HCT116 (cell line): Measurements from ENCODE around the gene NUDT4B. TPM values are rescaled to one million over a fixed set of nuclear protein-coding genes. Genes with fewer than 3 reads are reported as not detected.
A peak's percentile ranks its signal among the peaks of the same experiment; 100 is the strongest.
"Not testable (repeated sequence)": the region's sequence is repeated elsewhere in the genome, so short reads cannot be mapped to it uniquely, and the experiment has no call there.

Experiments used
- ATAC-seq: fragments of 200-7000 bp; cut with Tn5 transposase; 2 replicates; pipeline ENCODE4 v1.9.1; 2020; ENCODE audit warnings: mild to moderate bottlenecking, moderate library complexity
- Bru-seq: library from RNA; stranded (reverse); fragments of 400-500 nt; gene quantifications from one replicate; lab custom pipeline; 2021; lab: Mats Ljungman, UMichigan
- BruChase-seq, 2 experiments: library from RNA; stranded (reverse); fragments of 400-500 nt; gene quantifications; one replicate each; lab custom pipeline; 2021; lab: Mats Ljungman, UMichigan
- BruUV-seq: library from RNA; stranded (reverse); fragments of 400-500 nt; replicated peaks from 2 replicates; lab custom pipeline; 2021; lab: Mats Ljungman, UMichigan
- CTCF ChIA-PET: fragments of 300-600 bp; sonication (Branson Sonifier 250); formaldehyde crosslinking; loops from one replicate; lab custom pipeline; 2021; ENCODE audit warnings: antibody characterized with exemption; lab: Charles Lee
- POLR2A ChIA-PET: fragments of 300-600, 350-600 bp; sonication (Branson Sonifier 250); formaldehyde crosslinking; loops from one replicate; lab custom pipeline; 2021; ENCODE audit warnings: antibody characterized with exemption; lab: Charles Lee
- RAD21 ChIA-PET, 2 experiments: fragments of 300-600 bp; sonication (Branson Sonifier 250); formaldehyde crosslinking; loops; one replicate each; lab custom pipeline; 2023; ENCODE audit warnings: low total read pairs in 2 of 2; ENCODE audit not compliant: uncharacterized antibody in 2 of 2, unreplicated experiment in 2 of 2, low non-redundant PET in 1 of 2; lab: Charles Lee
- DNase-seq: peaks from one replicate; pipeline ENCODE4 v3.0.0-alpha.2; 2010; ENCODE audit warnings: low read depth, low spot score
- H2AFZ ChIP-seq: fragments of 200-600 bp; shearing (Covaris generic), sonication (generic); 2 replicates; pipeline ENCODE4 v1.6.1; 2017; ENCODE audit warnings: low read depth, mixed run types, mixed read lengths, antibody characterized with exemption, low read length; ENCODE audit not compliant: poor library complexity, severe bottlenecking
- H3K27ac ChIP-seq: 2 replicates; pipeline ENCODE4 v1.5.1; 2012; ENCODE audit warnings: low read depth, low read length
- H3K27me3 ChIP-seq: fragments of 200-600 bp; sonication (generic); 2 replicates; pipeline ENCODE4 v1.6.1; 2016; ENCODE audit warnings: mixed run types, low read length, mixed read lengths; ENCODE audit not compliant: insufficient read depth
- H3K36me3 ChIP-seq, 2 experiments: fragments of 200-500 bp in 1 of 2; fragments of 200-600 bp in 1 of 2; sonication (Bioruptor generic) in 1 of 2; sonication (generic) in 1 of 2; 2 replicates each; pipeline versions ENCODE4 v1.5.1 to v1.6.1; 2014 to 2016; ENCODE audit warnings: low read length in 2 of 2, inconsistent platforms in 1 of 2, mixed read lengths in 1 of 2, mixed run types in 1 of 2; ENCODE audit not compliant: insufficient read depth in 2 of 2, control insufficient read depth in 1 of 2
- H3K4me1 ChIP-seq, 2 experiments: fragments of 200-600 bp in 1 of 2; sonication (generic) in 1 of 2; 2 replicates each; pipeline versions ENCODE4 v1.5.1 to v1.6.1; 2012 to 2017; ENCODE audit warnings: low read length in 2 of 2, inconsistent platforms in 1 of 2, mild to moderate bottlenecking in 1 of 2, mixed read lengths in 1 of 2, mixed run types in 1 of 2, moderate library complexity in 1 of 2; ENCODE audit not compliant: insufficient read depth in 2 of 2, control insufficient read depth in 1 of 2
- H3K4me2 ChIP-seq: fragments of 200-600 bp; sonication (generic); 2 replicates; pipeline ENCODE4 v1.6.1; 2017; ENCODE audit warnings: mixed run types, low read length, mixed read lengths
- H3K4me3 ChIP-seq, 2 experiments: fragments of 200-600 bp in 1 of 2; sonication (generic) in 1 of 2; replicated peaks in 1 of 2; 2 replicates each; pipeline ENCODE4 v1.5.1; 2011 to 2016; ENCODE audit warnings: low read length in 2 of 2, control low read depth in 1 of 2, low read depth in 1 of 2, mild to moderate bottlenecking in 1 of 2, mixed read lengths in 1 of 2, mixed run types in 1 of 2
- H3K79me2 ChIP-seq: fragments of 200-600 bp; sonication (generic); 2 replicates; pipeline ENCODE4 v1.6.1; 2017; ENCODE audit warnings: mild to moderate bottlenecking, mixed run types, low read length, moderate library complexity, mixed read lengths; ENCODE audit not compliant: insufficient read depth
- H3K9ac ChIP-seq: fragments of 200-600 bp; sonication (generic); 2 replicates; pipeline ENCODE4 v1.6.1; 2016; ENCODE audit warnings: low read length, mixed read lengths
- H3K9me2 ChIP-seq: fragments of 200-600 bp; sonication (generic), shearing (Covaris generic); 2 replicates; pipeline ENCODE4 v1.6.1; 2017; ENCODE audit warnings: mixed run types, mild to moderate bottlenecking, moderate library complexity; ENCODE audit not compliant: insufficient read depth
- H3K9me3 ChIP-seq, 2 experiments: fragments of 200-500 bp in 1 of 2; fragments of 200-600 bp in 1 of 2; sonication (Bioruptor generic) in 1 of 2; sonication (generic) in 1 of 2; 2 replicates each; pipeline ENCODE4 v1.6.1; 2014 to 2017; ENCODE audit warnings: low read length in 2 of 2, mixed read lengths in 2 of 2, inconsistent platforms in 1 of 2, low read depth in 1 of 2, mild to moderate bottlenecking in 1 of 2, mixed run types in 1 of 2, moderate library complexity in 1 of 2; ENCODE audit not compliant: control insufficient read depth in 1 of 2, insufficient read depth in 1 of 2
- H4K20me1 ChIP-seq: fragments of 200-600 bp; sonication (generic), shearing (Covaris generic); 2 replicates; pipeline ENCODE4 v1.6.1; 2017; ENCODE audit warnings: mixed run types, mild to moderate bottlenecking, moderate library complexity; ENCODE audit not compliant: insufficient read depth
- intact Hi-C: fragments of 100-400 bp; cut with micrococcal nuclease; formaldehyde crosslinking; loops from 2 replicates; pipeline ENCODE4 v1.10.0; 2022
- long read RNA-seq: library from polyadenylated mRNA; unstranded; transcript quantifications from one replicate; pipeline ENCODE4 v2.0.0, GENCODE V29; 2021; ENCODE audit not compliant: unreplicated experiment
- polyA plus RNA-seq: library from polyadenylated mRNA; unstranded; fragments of >200 nt; gene quantifications from 2 replicates; pipeline ENCODE4 v1.2.1, GENCODE V29; 2012; ENCODE audit warnings: missing spikeins
- total RNA-seq: library from RNA; stranded (reverse); gene quantifications from one replicate; pipeline ENCODE4 v1.2.1, GENCODE V29; 2021; ENCODE audit not compliant: unreplicated experiment

The NUDT4B gene
- 0.74 TPM for total RNA-seq
- polyA plus RNA-seq: 0.35 and 0.99 TPM in 2 replicates
- Bru-seq, nascent RNA: not detected
- not detected for BruChase-seq, experiment 1, labeled RNA remaining after a 6-hour chase
- not detected for BruChase-seq, experiment 2, labeled RNA remaining after a 2-hour chase
- long read RNA-seq, partial matches to known transcripts: 0 of 1 reads
- long read RNA-seq, other reads (novel, unspliced or antisense): 0 of 1 reads

- H3K4me1 ChIP-seq, BruUV-seq, H3K27me3 ChIP-seq, RAD21 ChIA-PET, H3K36me3 ChIP-seq, H3K79me2 ChIP-seq, DNase-seq, H3K9ac ChIP-seq, POLR2A ChIA-PET, H3K4me3 ChIP-seq, H4K20me1 ChIP-seq, intact Hi-C loops, H3K27ac ChIP-seq, CTCF ChIA-PET, H2AFZ ChIP-seq, H3K9me2 ChIP-seq, H3K9me3 ChIP-seq, H3K4me2 ChIP-seq: not testable (repeated sequence)
- peak; percentile 76 for ATAC-seq
Observed at GRCh38 chr1:148748563-148749334, at the start of gene NUDT4B. Gene NUDT4B (plus strand): TSS chr1:148748774. CDS start chr1:148748953, 179 bp downstream.

DNA sequence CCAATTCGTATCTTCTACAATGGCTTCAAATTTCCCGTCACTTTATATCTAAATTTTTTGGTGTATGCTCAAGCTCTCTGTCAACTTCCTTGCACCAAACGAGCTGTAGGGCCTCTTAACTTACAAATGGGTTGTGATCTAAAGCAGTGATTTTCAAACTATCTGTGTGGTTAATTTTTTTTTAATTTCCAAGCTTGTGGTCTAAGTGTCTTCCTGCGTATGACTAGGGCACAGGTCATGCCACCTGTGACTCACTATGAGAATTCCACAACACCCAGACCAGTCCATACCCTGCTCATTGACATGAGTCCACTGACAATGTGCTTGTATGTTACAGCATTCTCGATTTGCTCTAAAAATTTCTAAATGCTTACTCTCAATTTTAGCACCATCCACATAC, 49.2 kb upstream of the NUDT4B start:
- H3K9ac ChIP-seq, H3K27me3 ChIP-seq, POLR2A ChIA-PET, H4K20me1 ChIP-seq, H2AFZ ChIP-seq, CTCF ChIA-PET, H3K4me3 ChIP-seq, H3K4me1 ChIP-seq, BruUV-seq, DNase-seq, H3K79me2 ChIP-seq, H3K36me3 ChIP-seq, ATAC-seq, H3K9me3 ChIP-seq, H3K27ac ChIP-seq, H3K9me2 ChIP-seq, RAD21 ChIA-PET, H3K4me2 ChIP-seq, intact Hi-C loops: not testable (repeated sequence)

GRCh38 chr1:148702242-148702641, 46.3 kb upstream of the NUDT4B start:
- H3K9ac ChIP-seq, H3K4me1 ChIP-seq, H3K27me3 ChIP-seq, CTCF ChIA-PET, H3K27ac ChIP-seq, H4K20me1 ChIP-seq, H3K36me3 ChIP-seq, H3K4me2 ChIP-seq, BruUV-seq, H3K9me3 ChIP-seq, DNase-seq, H3K9me2 ChIP-seq, H2AFZ ChIP-seq, H3K4me3 ChIP-seq, intact Hi-C loops, RAD21 ChIA-PET, ATAC-seq, POLR2A ChIA-PET, H3K79me2 ChIP-seq: not testable (repeated sequence)

DNA sequence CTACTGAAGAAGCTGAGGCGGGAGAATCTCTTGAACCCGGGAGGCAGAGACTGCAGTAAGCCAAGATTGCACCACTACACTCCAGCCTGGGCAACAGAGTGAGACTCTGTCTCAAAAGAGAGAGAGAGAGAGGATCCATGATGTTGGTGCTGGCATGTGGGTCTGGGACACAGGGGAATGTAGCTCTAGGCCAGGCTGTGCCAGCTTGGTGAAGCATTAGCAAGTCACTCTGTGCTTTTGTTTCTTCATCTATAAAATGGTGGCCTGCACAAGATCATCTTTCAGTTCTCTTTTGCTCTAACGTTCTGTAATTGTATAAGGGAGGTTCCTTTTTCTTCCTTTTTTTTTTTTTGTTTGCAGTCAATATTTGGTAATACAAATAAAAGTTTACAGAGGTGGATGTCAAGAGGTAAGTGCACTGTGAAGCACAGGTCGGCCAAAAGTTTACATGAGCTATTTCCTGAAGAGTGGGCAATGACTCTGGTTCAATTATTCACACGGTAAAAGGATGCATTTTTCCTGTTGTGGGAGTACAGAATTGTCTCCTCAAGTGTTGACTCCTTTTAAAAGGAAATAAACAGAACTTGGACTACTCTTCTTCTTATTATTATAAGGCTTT, 44.5 kb upstream of the NUDT4B start:
- not testable (repeated sequence) for BruUV-seq, ATAC-seq

More for the DNA sequence above, 44.5 kb upstream of the NUDT4B start:
- H3K27ac ChIP-seq, H2AFZ ChIP-seq, POLR2A ChIA-PET, intact Hi-C loops, H3K9me2 ChIP-seq, CTCF ChIA-PET, RAD21 ChIA-PET, H3K4me1 ChIP-seq, H3K79me2 ChIP-seq, H3K9me3 ChIP-seq, H4K20me1 ChIP-seq, DNase-seq, H3K4me2 ChIP-seq, H3K27me3 ChIP-seq, H3K4me3 ChIP-seq, H3K9ac ChIP-seq, H3K36me3 ChIP-seq: not testable (repeated sequence)
